CD4-positive, alpha-beta T cell (primary cell): ENCODE results near the gene HSD17B1. TPM values are rescaled to one million over a fixed set of nuclear protein-coding genes. Genes with fewer than 3 reads are reported as not detected.
"Not testable (repeated sequence)": the region's sequence is repeated elsewhere in the genome, so short reads cannot be mapped to it uniquely, and the experiment has no call there.

Source experiments
- ATAC-seq: fragments of 200-7000 bp; cut with Tn5 transposase; one replicate; pipeline ENCODE4 v1.10.0; 2022; ENCODE audit warnings: mild to moderate bottlenecking; ENCODE audit not compliant: poor library complexity
- CTCF ChIA-PET: fragments of 350-600 bp; sonication (Branson Sonifier 250); formaldehyde crosslinking; loops from one replicate; lab custom pipeline; 2021; ENCODE audit warnings: antibody characterized with exemption, inconsistent platforms; lab: Charles Lee
- POLR2A ChIA-PET: fragments of 350-600 bp; sonication (Branson Sonifier 250); formaldehyde crosslinking; loops from one replicate; lab custom pipeline; 2021; ENCODE audit warnings: antibody characterized with exemption, inconsistent platforms; lab: Charles Lee
- DNase-seq, 14 experiments: peaks; one replicate each; pipeline ENCODE4 v3.0.0-alpha.2; 2013 to 2020; ENCODE audit warnings: mixed read lengths in 2 of 14
- H3K27ac ChIP-seq, 2 donors: one replicate each; pipeline versions ENCODE4 v1.5.1 to v1.7.0; 2013; ENCODE audit warnings: low read length in 2 of 2, low read depth in 1 of 2, mild to moderate bottlenecking in 1 of 2
- H3K27me3 ChIP-seq, 2 experiments: 1 replicate in 1 of 2; 2 replicates in 1 of 2; pipeline versions ENCODE4 v1.6.1 to v1.7.0; 2013; ENCODE audit warnings: low read length in 2 of 2, control low read depth in 1 of 2, mild to moderate bottlenecking in 1 of 2, moderate library complexity in 1 of 2; ENCODE audit not compliant: insufficient read depth in 2 of 2, control insufficient read depth in 1 of 2
- H3K36me3 ChIP-seq: one replicate; pipeline ENCODE4 v1.6.1; 2013; ENCODE audit warnings: low read length, control low read depth; ENCODE audit not compliant: insufficient read depth
- H3K4me1 ChIP-seq: one replicate; pipeline ENCODE4 v1.6.1; 2013; ENCODE audit warnings: low read length, control low read depth; ENCODE audit not compliant: insufficient read depth
- H3K4me3 ChIP-seq: one replicate; pipeline ENCODE4 v1.5.1; 2013; ENCODE audit warnings: mild to moderate bottlenecking, low read length, moderate library complexity
- H3K9me3 ChIP-seq, 2 experiments: 1 replicate in 1 of 2; 2 replicates in 1 of 2; pipeline versions ENCODE4 v1.6.1 to v1.7.0; 2013; ENCODE audit warnings: low read length in 2 of 2, mild to moderate bottlenecking in 2 of 2, control low read depth in 1 of 2, moderate library complexity in 1 of 2; ENCODE audit not compliant: control insufficient read depth in 1 of 2, insufficient read depth in 1 of 2
- H3K27ac Mint-ChIP-seq: one replicate; pipeline ENCODE4 v1.8.0; 2020; ENCODE audit warnings: mixed read lengths
- H3K27me3 Mint-ChIP-seq: one replicate; pipeline ENCODE4 v1.8.0; 2021; ENCODE audit warnings: mixed read lengths
- H3K36me3 Mint-ChIP-seq: one replicate; pipeline ENCODE4 v1.8.0; 2021; ENCODE audit warnings: low read depth, mixed read lengths
- H3K4me1 Mint-ChIP-seq: one replicate; pipeline ENCODE4 v1.8.0; 2021; ENCODE audit warnings: low read depth, mixed read lengths
- H3K4me3 Mint-ChIP-seq: one replicate; pipeline ENCODE4 v1.8.0; 2020; ENCODE audit warnings: mild to moderate bottlenecking, mixed read lengths
- H3K9me3 Mint-ChIP-seq: one replicate; pipeline ENCODE4 v1.8.0; 2020; ENCODE audit warnings: mixed read lengths
- CTCF ChIP-seq: fragments of 200-600 bp; IDR thresholded peaks from one replicate; pipeline ENCODE4 v1.8.0; 2022; ENCODE audit warnings: antibody characterized with exemption, mild to moderate bottlenecking
- intact Hi-C, 2 experiments: fragments of 100-400 bp; cut with DNase I in 1 of 2; cut with micrococcal nuclease in 1 of 2; formaldehyde crosslinking; loops; one replicate each; pipeline versions ENCODE4 v1.15.1 to v1.9.0; 2023 to 2025; cut with DNase I, micrococcal nuclease
- polyA plus RNA-seq, 2 donors: library from polyadenylated mRNA; unstranded; fragments of 120-200 nt; gene quantifications; one replicate each; pipeline ENCODE4 v1.2.1, GENCODE V29; 2013
- total RNA-seq, 174 experiments: library from RNA in 2 of 174; stranded (reverse) in 2 of 174; gene quantifications; one replicate each; pipeline ENCODE4 v1.2.3 and lab custom pipeline; 2021 to 2026

The HSD17B1 gene, protein sequence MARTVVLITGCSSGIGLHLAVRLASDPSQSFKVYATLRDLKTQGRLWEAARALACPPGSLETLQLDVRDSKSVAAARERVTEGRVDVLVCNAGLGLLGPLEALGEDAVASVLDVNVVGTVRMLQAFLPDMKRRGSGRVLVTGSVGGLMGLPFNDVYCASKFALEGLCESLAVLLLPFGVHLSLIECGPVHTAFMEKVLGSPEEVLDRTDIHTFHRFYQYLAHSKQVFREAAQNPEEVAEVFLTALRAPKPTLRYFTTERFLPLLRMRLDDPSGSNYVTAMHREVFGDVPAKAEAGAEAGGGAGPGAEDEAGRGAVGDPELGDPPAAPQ
- total RNA-seq (under 1 TPM; 0.80 to 0.81 TPM), total RNA-seq (lab: John Stamatoyannopoulos, UW) (0 to 1.4 (median 0.40) reads per million in 172 experiments)
- polyA plus RNA-seq (2013, experiment 1 of 2), result 2.5 TPM
- polyA plus RNA-seq (2013, experiment 2 of 2), result 2.5 TPM

DNA sequence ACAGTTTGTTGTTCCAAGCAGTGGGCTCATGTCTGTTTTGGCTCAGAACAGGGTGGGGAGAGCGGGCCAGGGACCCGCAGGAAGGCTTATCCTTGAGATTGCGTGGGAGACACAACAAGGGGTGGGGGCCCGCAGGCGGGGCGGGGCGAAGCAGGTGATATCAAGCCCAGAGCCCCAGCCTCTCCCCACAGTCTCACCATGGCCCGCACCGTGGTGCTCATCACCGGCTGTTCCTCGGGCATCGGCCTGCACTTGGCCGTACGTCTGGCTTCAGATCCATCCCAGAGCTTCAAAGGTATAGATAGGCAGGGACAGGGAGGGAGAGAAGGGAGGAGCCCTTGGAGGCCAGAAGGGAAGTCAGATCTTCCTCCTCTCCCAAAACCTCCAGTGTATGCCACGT is at the start of gene HSD17B1:
Gene HSD17B1, plus strand, starts transcription at position 188 of the 400 bp plus-strand sequence. Its CDS starts 11 bp downstream, at position 199.
- H3K27me3 ChIP-seq, H3K9me3 Mint-ChIP-seq, ATAC-seq, CTCF ChIA-PET, H3K9me3 ChIP-seq, H3K27me3 Mint-ChIP-seq, DNase-seq, H3K27ac ChIP-seq, intact Hi-C loops, H3K36me3 ChIP-seq, H3K36me3 Mint-ChIP-seq: not testable (repeated sequence)
- Histone ChIP-seq H3K4me1 (peaks cover 43% of the 10 kb centered on the region), H3K4me3 (peak within 1 kb of the TSS; percentile 84)
- POLR2A ChIA-PET, result interaction anchor here (1.2 to 2.6 kb wide), 2 partner anchors 17 to 241 kb away, joined by 3 to 14 read pairs; partner anchors contain the start of gene NAGLU
- H3K27ac Mint-ChIP-seq, result peak within 1 kb of the TSS; percentile 90
- H3K4me3 Mint-ChIP-seq, result peak within 1 kb of the TSS; percentile 93
- H3K4me1 Mint-ChIP-seq, result peaks cover 39% of the 10 kb centered on the region

- H3K27ac ChIP-seq, result no peak overlapping the region
- H3K36me3 ChIP-seq, result peaks cover 23% of the 10 kb centered on the region
- no peaks in the 10 kb centered on the region for H3K4me1 Mint-ChIP-seq
- H3K9me3 ChIP-seq, result no peaks in the 10 kb centered on the region
- no peaks in the 10 kb centered on the region for H3K4me1 ChIP-seq
- DNase-seq (no peak), ATAC-seq (no peak)
- TF ChIP-seq CTCF, result no peak
- H3K36me3 Mint-ChIP-seq, result peaks cover 48% of the 10 kb centered on the region
- no peaks in the 10 kb centered on the region for H3K27me3 Mint-ChIP-seq
- ChIA-PET CTCF (no interaction called here), POLR2A (no interaction called here)
- no peaks in the 10 kb centered on the region for H3K27me3 ChIP-seq
- intact Hi-C loops, result no loop called here
- H3K9me3 Mint-ChIP-seq, result no peaks in the 10 kb centered on the region
- no peak overlapping the region for H3K4me3 Mint-ChIP-seq
- no peak overlapping the region for H3K4me3 ChIP-seq
- H3K27ac Mint-ChIP-seq, result no peak overlapping the region
These were observed 49.8 kb upstream of the HSD17B1 start for GRCh38 chr17:42502926-42503325.

DNA sequence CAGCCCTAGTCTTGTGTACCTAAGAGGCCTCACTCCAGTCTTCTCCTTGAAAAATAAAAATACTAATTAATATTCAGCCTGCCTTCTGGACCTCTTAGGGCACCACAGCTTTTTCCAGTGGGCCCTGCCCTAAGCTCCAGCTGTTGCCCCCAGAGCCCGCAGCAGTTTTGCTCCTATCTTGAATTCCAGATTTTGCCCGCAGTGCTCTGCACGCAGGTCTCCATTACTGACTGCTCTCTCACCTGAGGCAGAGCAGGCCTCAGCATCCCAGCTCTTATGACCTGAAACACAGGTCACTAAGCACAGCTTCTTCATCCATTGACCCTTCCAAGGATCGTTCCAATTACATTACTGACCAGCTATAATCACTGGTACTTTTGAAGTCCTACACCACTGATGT is 45.1 kb upstream of the HSD17B1 start:
- DNase-seq (no peak), ATAC-seq (no peak)
- ChIA-PET POLR2A (no interaction called here), CTCF (no interaction called here)
- Histone ChIP-seq H3K27ac (no peak overlapping the region), H3K36me3 (peaks cover 7% of the 10 kb centered on the region), H3K4me1 (peaks cover 5% of the 10 kb centered on the region), H3K4me3 (no peak overlapping the region), H3K27me3 (no peaks in the 10 kb centered on the region), H3K9me3 (no peaks in the 10 kb centered on the region)
- H3K27me3 Mint-ChIP-seq, result no peaks in the 10 kb centered on the region
- no peaks in the 10 kb centered on the region for H3K9me3 Mint-ChIP-seq
- intact Hi-C loops, result no loop called here
- H3K27ac Mint-ChIP-seq, result no peak overlapping the region
- no peaks in the 10 kb centered on the region for H3K4me1 Mint-ChIP-seq
- TF ChIP-seq CTCF, result no peak
- H3K36me3 Mint-ChIP-seq, result peaks cover 40% of the 10 kb centered on the region
- no peak overlapping the region for H3K4me3 Mint-ChIP-seq
